SIG-M5 treated with dmso at 0.1 percent for 504 hours (cell line): Measurements from ENCODE around the gene SLC25A23.
A peak's percentile ranks its signal among the peaks of the same experiment; 100 is the strongest.

Experiments used
- DNase-seq: peaks from one replicate; lab custom pipeline; 2025; ENCODE audit not compliant: unreplicated experiment; lab: John Stamatoyannopoulos, UW

Gene SLC25A23

GRCh38 chr19:6481541-6482342 is 22.1 kb upstream of the SLC25A23 start, which contains the start of gene DENND1C:
Gene DENND1C, minus strand, starts transcription at chr19:6481787. Its CDS starts 92 bp downstream, at chr19:6481695.
- DNase-seq = peak; percentile 41

GRCh38 chr19:6480848-6481415 is 21.3 kb upstream of the SLC25A23 start:
- no peak for DNase-seq

GRCh38 chr19:6479836-6480398 is 20.3 kb upstream of the SLC25A23 start:
- DNase-seq = no peak

GRCh38 chr19:6478815-6479214 is 19.2 kb upstream of the SLC25A23 start:
- no peak for DNase-seq

GRCh38 chr19:6476896-6477431 is 17.4 kb upstream of the SLC25A23 start:
- no peak for DNase-seq

- no peak for DNase-seq
Measured at GRCh38 chr19:6476155-6476895, 16.7 kb upstream of the SLC25A23 start.

- no peak for DNase-seq
Measured at GRCh38 chr19:6475321-6476108, 15.9 kb upstream of the SLC25A23 start.

- no peak for DNase-seq
Measured at GRCh38 chr19:6473647-6474046, 14.1 kb upstream of the SLC25A23 start.

- no peak for DNase-seq
Measured at GRCh38 chr19:6472713-6473112, 13.1 kb upstream of the SLC25A23 start.

GRCh38 chr19:6471076-6471475 is 11.5 kb upstream of the SLC25A23 start:
- DNase-seq = no peak

- DNase-seq = no peak
Measured at GRCh38 chr19:6470173-6470572, 10.6 kb upstream of the SLC25A23 start.

GRCh38 chr19:6467384-6467783 is 7.8 kb upstream of the SLC25A23 start:
- no peak for DNase-seq

GRCh38 chr19:6466526-6467248 is 7.1 kb upstream of the SLC25A23 start:
- DNase-seq = no peak

- DNase-seq = no peak
Measured at GRCh38 chr19:6465663-6466062, 6.1 kb upstream of the SLC25A23 start.

- DNase-seq = no peak
Measured at GRCh38 chr19:6465006-6465405, 5.4 kb upstream of the SLC25A23 start.

GRCh38 chr19:6464070-6464873 is 4.7 kb upstream of the SLC25A23 start, which contains the start of gene CRB3:
Gene CRB3, plus strand, starts transcription at chr19:6464271. Its CDS starts 431 bp downstream, at chr19:6464702.
- no peak for DNase-seq

GRCh38 chr19:6460099-6460884 is 700 bp upstream of the SLC25A23 start:
- DNase-seq = peak; percentile 98

GRCh38 chr19:6458695-6459261 is 814 bp downstream of the SLC25A23 start:
- DNase-seq = no peak
